Lung (tissue), 12 donors: Measurements from ENCODE around the gene TRPV5. TPM values are rescaled to one million over a fixed set of nuclear protein-coding genes. Genes with fewer than 3 reads are reported as not detected.
A peak's percentile ranks its signal among the peaks of the same experiment; 100 is the strongest.

Experiments used
- ATAC-seq: fragments of 200-7000 bp; cut with Tn5 transposase; one replicate; pipeline ENCODE4 v1.9.1; 2020; ENCODE audit warnings: moderate number of reproducible peaks; ENCODE audit not compliant: insufficient read depth, low FRiP score
- DNase-seq, 3 donors: peaks; one replicate each; pipeline ENCODE4 v3.0.0-alpha.2; 2013 to 2017
- H3K27ac ChIP-seq, 2 donors: one replicate each; pipeline ENCODE4 v1.5.1; 2013; ENCODE audit warnings: mild to moderate bottlenecking in 2 of 2, moderate library complexity in 2 of 2, control low read depth in 1 of 2, inconsistent platforms in 1 of 2, low read depth in 1 of 2, low read length in 1 of 2
- H3K27me3 ChIP-seq, 3 donors: one replicate each; pipeline ENCODE4 v1.5.1; 2013; ENCODE audit warnings: low read length in 2 of 3; ENCODE audit not compliant: control insufficient read depth in 3 of 3, insufficient read depth in 3 of 3
- H3K36me3 ChIP-seq, 4 donors: one replicate each; pipeline ENCODE4 v1.5.1; 2013; ENCODE audit warnings: low read length in 4 of 4, mild to moderate bottlenecking in 1 of 4, moderate library complexity in 1 of 4; ENCODE audit not compliant: control insufficient read depth in 4 of 4, insufficient read depth in 4 of 4
- H3K4me1 ChIP-seq, 5 donors: one replicate each; pipeline ENCODE4 v1.5.1; 2013; ENCODE audit warnings: low read length in 5 of 5, mild to moderate bottlenecking in 2 of 5, moderate library complexity in 1 of 5; ENCODE audit not compliant: control insufficient read depth in 5 of 5, insufficient read depth in 5 of 5
- H3K4me3 ChIP-seq: one replicate; pipeline ENCODE4 v1.5.1; 2013; ENCODE audit warnings: mild to moderate bottlenecking, control low read depth, moderate library complexity
- H3K9ac ChIP-seq, 2 donors: one replicate each; pipeline ENCODE4 v1.5.1; 2013; ENCODE audit warnings: low read length in 2 of 2, control low read depth in 1 of 2; ENCODE audit not compliant: insufficient read depth in 1 of 2
- H3K9me3 ChIP-seq, 4 donors: one replicate each; pipeline ENCODE4 v1.5.1; 2013; ENCODE audit warnings: low read length in 3 of 4, mild to moderate bottlenecking in 1 of 4, moderate library complexity in 1 of 4; ENCODE audit not compliant: control insufficient read depth in 4 of 4, insufficient read depth in 3 of 4
- CTCF ChIP-seq: IDR thresholded peaks from 2 replicates; pipeline ENCODE4 v1.5.1; 2012; ENCODE audit warnings: mild to moderate bottlenecking; ENCODE audit errors: control extremely low read depth, extremely low read depth
- WGBS, 2 donors: extraction: QIAGEN DNeasy Blood & Tissue Kit; methylation state at CpG; one replicate each; pipeline ENCODE4 v1.1.7; 2013; 5-methylcytosine and 5-hydroxymethylcytosine counted together
- polyA plus RNA-seq, 2 donors: library from polyadenylated mRNA; stranded (reverse); fragments of 200-250 nt; gene quantifications; one replicate each; pipeline ENCODE4 v1.2.1, GENCODE V29; 2013
- total RNA-seq, 2 donors: library from RNA; depleted of rRNA in 1 of 2; stranded (reverse); fragments of >200 nt in 1 of 2; gene quantifications; one replicate each; pipeline ENCODE4 v1.2.1, GENCODE V29; 2014 to 2021
- donor health status: control.
- donor health status: control.
- donor health status: Bipolar disorder and iron deficiency.
- donor health status: healthy.
- donor health status: DM: yes; HTN: yes; CAD: no.

The TRPV5 gene
- total and polyA plus RNA-seq, 4 donors: 0.05 TPM; not detected in 3

- H3K27me3 ChIP-seq: no peaks in the 10 kb centered on the region
- H3K27ac ChIP-seq: no peak within 1 kb of the TSS
- no peaks in the 10 kb centered on the region for H3K36me3 ChIP-seq
- H3K4me3 ChIP-seq: no peak within 1 kb of the TSS
- TF ChIP-seq CTCF: no peak
- ATAC-seq (no peak), DNase-seq (peak in 1 of 3 donors; percentile 4)
- no peak within 1 kb of the TSS for H3K9ac ChIP-seq
- H3K4me1 ChIP-seq: peaks cover 0 to 7% (median 0%) of the 10 kb centered on the region in 5 donors
- H3K9me3 ChIP-seq: peaks cover 0 to 2% (median 0%) of the 10 kb centered on the region in 4 donors
- 77 to 83% methylated on average over 9 of the region's 9 CpGs for WGBS, 2 donors
These were observed 28.7 kb upstream of the TRPV5 start, which contains the start of gene KEL for GRCh38 chr7:142961973-142962926. Gene KEL, minus strand, starts transcription at chr7:142962363. Its CDS starts 157 bp downstream, at chr7:142962206.

GRCh38 chr7:142961595-142961972, 28.0 kb upstream of the TRPV5 start:
- Histone ChIP-seq H3K27me3 (no peaks in the 10 kb centered on the region), H3K9ac (no peak overlapping the region), H3K36me3 (no peaks in the 10 kb centered on the region), H3K9me3 (peaks cover 0 to 2% (median 0%) of the 10 kb centered on the region in 4 donors), H3K27ac (no peak overlapping the region), H3K4me3 (no peak overlapping the region), H3K4me1 (peaks cover 0 to 7% (median 0%) of the 10 kb centered on the region in 5 donors)
- TF ChIP-seq CTCF: no peak
- DNase-seq: no peak
- WGBS, 2 donors: 83 to 87% methylated on average over 4 of the region's 4 CpGs
- no peak for ATAC-seq

GRCh38 chr7:142960955-142961512, 27.5 kb upstream of the TRPV5 start:
- Histone ChIP-seq H3K27ac (no peak overlapping the region), H3K9ac (no peak overlapping the region), H3K36me3 (no peaks in the 10 kb centered on the region), H3K4me3 (no peak overlapping the region), H3K4me1 (peaks cover 0 to 7% (median 0%) of the 10 kb centered on the region in 5 donors), H3K27me3 (no peaks in the 10 kb centered on the region), H3K9me3 (peaks cover 0 to 2% (median 0%) of the 10 kb centered on the region in 4 donors)
- no peak for DNase-seq
- TF ChIP-seq CTCF: no peak
- WGBS, 2 donors: 88 to 96% methylated on average over 5 of the region's 5 CpGs
- ATAC-seq: no peak
